Fibroblast of lung (primary cell): ENCODE data around the gene LEKR1.

Experiments used
- CTCF ChIP-seq, 2 donors: IDR thresholded peaks in 1 of 2; conservative IDR thresholded peaks in 1 of 2; 1 replicate in 1 of 2; 2 replicates in 1 of 2; pipeline ENCODE4 v1.5.1; 2011 to 2012; ENCODE audit warnings: low read length in 2 of 2, control low read depth in 1 of 2, inconsistent platforms in 1 of 2, low read depth in 1 of 2, mild to moderate bottlenecking in 1 of 2
- EZH2 ChIP-seq: IDR thresholded peaks from 2 replicates; pipeline ENCODE4 v1.5.1; 2012; ENCODE audit warnings: low read length, control low read depth, mild to moderate bottlenecking; ENCODE audit errors: missing control alignments

GRCh38 chr3:156941311-156941710 is 115.2 kb downstream of the LEKR1 start:
- TF ChIP-seq CTCF (conservative IDR thresholded peaks at IDR 0.05 in 1 of 2, IDR thresholded peaks at IDR 0.05 in 1 of 2; ENCODE audit: low read depth in 1 of 2, low read length in 2 of 2) (no peak), EZH2 (no peak)
